Nephron progenitor cell (in vitro differentiated cells): ENCODE results near the gene RBMY1A1.
"Not testable (repeated sequence)": the region's sequence is repeated elsewhere in the genome, so short reads cannot be mapped to it uniquely, and the experiment has no call there.

Experiments
- DNase-seq: peaks from one replicate; pipeline ENCODE4 v3.0.0; 2021
- H3K27ac Mint-ChIP-seq: 2 replicates; pipeline ENCODE4 v1.8.0; 2021; ENCODE audit warnings: mild to moderate bottlenecking, moderate library complexity, mixed read lengths
- H3K27me3 Mint-ChIP-seq: 2 replicates; pipeline ENCODE4 v1.8.0; 2021; ENCODE audit warnings: mild to moderate bottlenecking, low read depth, mixed read lengths; ENCODE audit not compliant: poor library complexity
- H3K36me3 Mint-ChIP-seq: 2 replicates; pipeline ENCODE4 v1.8.0; 2021; ENCODE audit warnings: low read depth, mixed read lengths
- H3K4me1 Mint-ChIP-seq: 2 replicates; pipeline ENCODE4 v1.8.0; 2021; ENCODE audit warnings: mixed read lengths
- H3K4me3 Mint-ChIP-seq: 2 replicates; pipeline ENCODE4 v1.8.0; 2021; ENCODE audit warnings: mild to moderate bottlenecking, moderate library complexity, mixed read lengths
- H3K9me3 Mint-ChIP-seq: 2 replicates; pipeline ENCODE4 v1.8.0; 2021; ENCODE audit warnings: mild to moderate bottlenecking, moderate library complexity, mixed read lengths
- CTCF ChIP-seq: fragments of 200-600 bp; sonication (generic); IDR thresholded peaks from 2 replicates; pipeline ENCODE4 v1.5.0; 2021; ENCODE audit warnings: antibody characterized with exemption

Gene RBMY1A1

GRCh38 chrY:21534579-21534978 is at the start of gene RBMY1A1:
RBMY1A1 (plus strand) TSS chrY:21534879; CDS start chrY:21536892, 2,013 bp downstream.
- H3K36me3 Mint-ChIP-seq, H3K27ac Mint-ChIP-seq, H3K9me3 Mint-ChIP-seq, H3K4me3 Mint-ChIP-seq, H3K4me1 Mint-ChIP-seq, H3K27me3 Mint-ChIP-seq, DNase-seq: not testable (repeated sequence)

GRCh38 chrY:21511038-21511437 is 23.6 kb upstream of the RBMY1A1 start, which contains the start of gene RBMY1B:
RBMY1B (plus strand) TSS chrY:21511338; CDS start chrY:21513351, 2,013 bp downstream.
- H3K36me3 Mint-ChIP-seq, result not testable (repeated sequence)

GRCh38 chrY:21559316-21559984 is 24.8 kb downstream of the RBMY1A1 start:
- H3K36me3 Mint-ChIP-seq, DNase-seq, H3K27ac Mint-ChIP-seq, H3K4me1 Mint-ChIP-seq, H3K9me3 Mint-ChIP-seq, H3K27me3 Mint-ChIP-seq, H3K4me3 Mint-ChIP-seq: not testable (repeated sequence)

More at GRCh38 chrY:21511038-21511437, 23.6 kb upstream of the RBMY1A1 start, which contains the start of gene RBMY1B:
- not testable (repeated sequence) for H3K27ac Mint-ChIP-seq, H3K4me1 Mint-ChIP-seq, DNase-seq, H3K4me3 Mint-ChIP-seq, H3K27me3 Mint-ChIP-seq, H3K9me3 Mint-ChIP-seq

- no peaks in the 10 kb centered on the region for H3K9me3 Mint-ChIP-seq
- no peak overlapping the region for H3K27ac Mint-ChIP-seq
- no peaks in the 10 kb centered on the region for H3K4me1 Mint-ChIP-seq
- no peak for TF ChIP-seq CTCF
- H3K4me3 Mint-ChIP-seq, result no peak overlapping the region
- DNase-seq, result no peak
- H3K27me3 Mint-ChIP-seq, result no peaks in the 10 kb centered on the region
- no peaks in the 10 kb centered on the region for H3K36me3 Mint-ChIP-seq
Measured at GRCh38 chrY:21585449-21585848, 50.8 kb downstream of the RBMY1A1 start.

GRCh38 chrY:21586454-21586853 is 51.8 kb downstream of the RBMY1A1 start:
- not testable (repeated sequence) for DNase-seq, H3K27ac Mint-ChIP-seq, H3K36me3 Mint-ChIP-seq, H3K27me3 Mint-ChIP-seq, H3K4me1 Mint-ChIP-seq, H3K9me3 Mint-ChIP-seq, H3K4me3 Mint-ChIP-seq

GRCh38 chrY:21592059-21592458 is 57.4 kb downstream of the RBMY1A1 start:
- Mint-ChIP-seq H3K4me1 (no peaks in the 10 kb centered on the region), H3K4me3 (no peak overlapping the region), H3K36me3 (no peaks in the 10 kb centered on the region), H3K9me3 (no peaks in the 10 kb centered on the region), H3K27ac (no peak overlapping the region), H3K27me3 (no peaks in the 10 kb centered on the region)
- no peak for DNase-seq
- TF ChIP-seq CTCF, result no peak

- H3K27ac Mint-ChIP-seq, H3K27me3 Mint-ChIP-seq, DNase-seq, H3K4me1 Mint-ChIP-seq, H3K36me3 Mint-ChIP-seq, H3K4me3 Mint-ChIP-seq, H3K9me3 Mint-ChIP-seq: not testable (repeated sequence)
Measured at GRCh38 chrY:21596287-21596686, 61.6 kb downstream of the RBMY1A1 start.
